NCI-H1436 (cell line): ENCODE data around the gene YY1.

Experiments
- DNase-seq: peaks from one replicate; lab custom pipeline; 2025; lab: John Stamatoyannopoulos, UW

Gene YY1

GRCh38 chr14:100317389-100317788 is 78.4 kb downstream of the YY1 start:
- DNase-seq = no peak

GRCh38 chr14:100317912-100318808 is 79.2 kb downstream of the YY1 start:
- DNase-seq = no peak

DNA sequence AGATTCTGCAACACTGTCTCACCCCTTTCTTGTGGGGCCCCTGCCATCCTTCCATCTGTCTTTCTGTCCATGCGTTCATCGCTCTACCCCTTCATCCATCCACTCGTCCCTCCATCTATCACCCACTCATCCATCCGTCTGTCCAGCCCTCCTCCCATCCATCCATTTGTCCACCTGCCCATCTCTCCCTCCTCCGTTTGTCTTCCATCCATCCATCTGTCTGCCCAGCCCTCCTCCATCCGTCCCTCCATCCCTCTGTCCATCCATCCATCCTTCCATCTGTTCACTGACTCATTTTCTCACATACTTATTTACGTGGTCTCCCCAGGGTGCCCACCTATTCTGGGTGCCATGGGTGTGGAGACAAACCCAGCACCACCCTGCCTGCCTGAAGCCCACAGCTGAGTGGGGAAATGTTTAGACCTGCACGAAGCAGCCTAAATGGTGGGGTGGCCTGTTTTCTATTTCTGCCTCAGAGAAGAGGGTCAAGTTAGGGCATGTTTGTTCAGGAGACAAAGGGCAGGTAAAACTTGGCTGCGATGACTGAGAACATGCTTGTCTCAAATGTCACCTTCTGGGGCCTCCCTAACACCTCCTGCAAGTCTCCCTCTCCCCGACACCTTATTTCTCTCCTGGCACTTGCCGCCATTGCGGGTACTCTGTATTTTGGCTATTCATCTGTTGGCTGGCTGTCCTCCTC is 81.4 kb downstream of the YY1 start:
- DNase-seq = no peak

DNA sequence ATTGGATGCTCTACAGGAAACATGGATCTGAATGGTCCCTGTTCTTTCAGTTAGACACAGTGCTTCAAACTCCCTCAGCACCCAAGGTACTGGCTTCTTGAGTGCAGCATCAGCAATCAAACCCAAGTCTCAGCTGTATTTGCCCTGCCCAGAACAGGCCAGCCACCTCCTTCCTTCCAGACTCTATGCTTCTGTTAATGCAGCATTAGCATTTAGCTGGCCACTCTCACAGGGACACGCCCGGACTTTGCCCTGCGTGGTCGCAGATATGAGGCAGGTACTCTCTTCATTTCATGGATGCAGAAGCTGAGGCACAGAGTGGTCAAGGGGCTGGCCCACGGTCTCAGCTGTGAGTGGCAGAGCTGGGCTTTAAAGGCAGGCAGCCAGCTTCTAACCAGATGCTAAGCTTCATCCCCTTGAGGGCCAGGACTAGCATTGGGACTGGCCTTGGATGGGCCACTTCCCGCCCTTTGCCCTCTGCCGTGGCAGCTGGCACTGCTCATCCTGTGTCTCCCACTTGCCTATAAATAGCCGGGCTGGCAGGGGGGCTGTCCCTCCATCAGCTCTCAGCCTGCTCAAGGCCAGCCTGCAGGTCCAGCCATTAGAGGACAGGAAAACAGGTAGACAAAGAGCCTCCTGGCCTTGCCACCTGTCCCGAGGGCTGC is 82.7 kb downstream of the YY1 start:
- DNase-seq = no peak

DNA sequence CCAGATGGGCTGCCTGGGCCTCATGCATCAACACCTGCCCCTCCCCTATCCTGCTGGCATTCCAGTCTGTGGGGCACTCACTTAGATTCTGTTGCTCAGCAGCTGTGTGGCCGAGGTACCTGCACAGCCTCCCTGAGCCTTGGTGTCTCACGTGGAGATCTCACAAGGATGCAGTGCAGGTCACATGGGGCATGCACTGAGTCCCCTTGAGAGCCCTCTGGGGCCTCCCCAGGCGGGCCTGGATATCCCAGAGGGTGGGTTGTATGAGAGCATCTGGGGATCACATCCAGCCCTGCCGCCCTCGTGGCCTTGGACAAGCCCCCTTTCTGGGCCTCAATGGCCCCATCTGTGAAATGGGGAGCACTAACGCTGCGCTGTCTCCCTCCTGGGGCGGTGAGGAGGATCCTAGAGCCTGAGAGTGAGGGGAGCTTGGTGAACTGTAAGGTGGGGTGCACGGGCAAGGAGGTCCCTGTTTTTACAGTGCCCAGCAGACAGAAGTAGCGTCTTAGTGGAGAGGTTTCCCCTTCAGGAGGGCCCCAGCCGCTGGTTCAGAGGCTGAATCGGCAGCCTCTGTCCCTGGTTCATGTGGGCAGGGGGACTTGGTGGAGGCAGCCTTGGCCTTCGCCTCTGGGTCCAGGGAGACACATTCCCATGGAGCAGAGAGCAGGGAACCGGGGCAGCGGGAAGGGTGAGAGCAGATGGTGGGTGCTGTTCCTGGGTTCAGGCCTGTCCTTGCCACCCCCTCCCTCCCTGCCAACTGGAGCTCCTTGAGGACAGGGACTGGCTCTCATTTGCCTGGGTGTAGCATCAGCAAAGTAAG is 83.4 kb downstream of the YY1 start:
- no peak for DNase-seq

GRCh38 chr14:100323121-100323941 is 84.4 kb downstream of the YY1 start, which contains the start of gene SLC25A47:
Gene SLC25A47, plus strand, starts transcription at chr14:100323339. Its CDS starts 76 bp downstream, at chr14:100323415.
- no peak for DNase-seq

GRCh38 chr14:100323942-100324307 is 85.0 kb downstream of the YY1 start:
- no peak for DNase-seq

GRCh38 chr14:100325231-100325632 is 86.3 kb downstream of the YY1 start:
- no peak for DNase-seq

DNA sequence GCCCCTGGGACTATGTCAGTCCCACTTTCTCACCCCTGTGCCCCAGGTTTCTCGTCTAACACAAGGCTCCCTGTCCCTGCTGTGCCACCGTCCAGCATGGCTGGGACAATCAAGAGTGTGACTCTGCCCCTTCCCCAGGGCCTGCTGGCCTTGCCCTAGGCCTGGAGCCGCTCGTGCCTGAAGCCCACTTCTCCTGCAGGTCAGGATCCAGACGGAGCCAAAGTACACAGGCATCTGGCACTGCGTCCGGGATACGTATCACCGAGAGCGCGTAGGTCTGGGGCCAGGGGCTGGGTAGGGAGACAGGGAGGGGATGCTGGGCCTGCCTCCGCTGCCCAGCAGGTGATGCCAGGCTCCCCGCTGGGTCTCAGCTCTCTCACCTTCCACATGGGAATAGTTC is 87.0 kb downstream of the YY1 start:
- no peak for DNase-seq

DNA sequence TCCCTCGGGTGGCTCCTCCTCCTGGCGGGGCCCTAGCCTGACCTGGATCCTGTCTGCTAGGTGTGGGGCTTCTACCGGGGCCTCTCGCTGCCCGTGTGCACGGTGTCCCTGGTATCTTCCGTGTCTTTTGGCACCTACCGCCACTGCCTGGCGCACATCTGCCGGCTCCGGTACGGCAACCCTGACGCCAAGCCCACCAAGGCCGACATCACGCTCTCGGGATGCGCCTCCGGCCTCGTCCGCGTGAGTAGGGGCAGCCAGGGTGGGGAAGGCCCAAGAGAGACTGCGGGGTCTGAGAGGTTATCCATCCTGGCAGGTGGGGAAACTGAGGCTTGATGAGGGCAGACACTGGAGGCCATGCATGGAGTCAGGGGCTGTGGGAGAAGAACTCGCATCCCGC is 88.2 kb downstream of the YY1 start:
- DNase-seq = no peak

- DNase-seq = no peak
These were observed 89.7 kb downstream of the YY1 start for GRCh38 chr14:100328495-100329163.

- no peak for DNase-seq
These were observed 90.5 kb downstream of the YY1 start for GRCh38 chr14:100329233-100330006.

DNA sequence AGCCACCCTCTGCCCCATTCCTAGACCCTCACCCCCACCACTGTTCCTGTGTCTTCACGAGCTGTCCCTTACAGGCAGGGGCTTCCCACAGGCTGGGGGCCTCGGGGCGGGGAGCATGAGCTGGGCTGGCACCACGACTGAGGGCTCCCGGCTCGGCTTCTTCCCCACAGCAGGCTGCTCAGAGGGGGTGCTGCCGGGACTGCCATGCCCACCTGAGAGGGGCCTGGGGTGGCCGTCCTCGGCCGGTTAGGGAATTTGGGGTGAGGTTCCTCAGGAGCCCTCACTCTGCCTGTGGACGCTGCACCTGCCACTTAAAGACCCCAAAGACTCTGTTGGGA is 91.0 kb downstream of the YY1 start:
- no peak for DNase-seq

- no peak for DNase-seq
These were observed 91.5 kb downstream of the YY1 start for GRCh38 chr14:100330388-100330931.

DNA sequence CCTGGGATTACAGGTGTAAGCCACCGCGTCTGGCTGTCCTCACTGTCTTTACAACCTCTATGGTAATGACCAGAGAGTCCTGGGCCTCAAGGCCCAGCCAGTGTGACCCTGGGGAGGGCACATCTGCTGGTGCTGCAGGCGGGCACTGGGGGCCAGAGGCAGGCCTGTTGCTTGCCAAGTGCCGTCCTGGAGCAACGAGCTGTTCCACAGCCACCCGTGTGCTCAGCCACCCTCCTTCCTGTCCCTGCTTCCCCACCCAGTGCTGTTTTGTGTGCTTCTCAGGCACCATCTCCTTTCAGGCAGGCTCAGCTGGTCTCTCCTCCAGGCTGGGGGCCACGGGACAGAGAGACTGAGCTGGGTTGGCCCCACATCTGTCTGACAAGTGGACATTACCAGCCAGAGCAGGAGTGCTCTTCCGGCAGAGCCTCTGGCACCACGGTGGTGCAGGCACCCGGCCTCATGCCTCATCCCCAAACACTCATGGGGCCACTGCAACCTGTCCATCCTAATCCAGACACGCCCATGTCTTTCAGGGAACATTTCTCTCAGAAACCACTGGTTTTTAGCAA is 93.2 kb downstream of the YY1 start:
- no peak for DNase-seq
